H9 (cell line): ENCODE measurements around the gene DPH7. TPM values are rescaled to one million over a fixed set of nuclear protein-coding genes. Genes with fewer than 3 reads are reported as not detected.

Experiments used
- DNase-seq: peaks from one replicate; pipeline ENCODE4 v3.0.0-alpha.2; 2017
- H2AFZ ChIP-seq: one replicate; pipeline ENCODE4 v1.6.1; 2013; ENCODE audit warnings: mild to moderate bottlenecking, low read length, control low read depth, moderate library complexity
- H2AK5ac ChIP-seq: 2 replicates; pipeline ENCODE4 v1.6.1; 2013; ENCODE audit warnings: low read length, control low read depth, mixed read lengths; ENCODE audit not compliant: insufficient read length
- H2BK120ac ChIP-seq: one replicate; pipeline ENCODE4 v1.6.1; 2013; ENCODE audit warnings: low read depth, mild to moderate bottlenecking, low read length, control low read depth, inconsistent platforms; ENCODE audit not compliant: poor library complexity, severe bottlenecking
- H2BK12ac ChIP-seq: 2 replicates; pipeline ENCODE4 v1.6.1; 2013; ENCODE audit warnings: low read length, control low read depth, mixed read lengths, low read depth; ENCODE audit not compliant: insufficient read length
- H2BK15ac ChIP-seq: 2 replicates; pipeline ENCODE4 v1.6.1; 2013; ENCODE audit warnings: low read depth, low read length, control low read depth
- H2BK20ac ChIP-seq: one replicate; pipeline ENCODE4 v1.6.1; 2013; ENCODE audit warnings: low read depth, mild to moderate bottlenecking, low read length, control low read depth, inconsistent platforms; ENCODE audit not compliant: poor library complexity, severe bottlenecking
- H2BK5ac ChIP-seq: 2 replicates; pipeline ENCODE4 v1.6.1; 2013; ENCODE audit warnings: low read length, control low read depth, mixed read lengths; ENCODE audit not compliant: insufficient read length
- H3K14ac ChIP-seq: 2 replicates; pipeline ENCODE4 v1.6.1; 2013; ENCODE audit warnings: low read length, control low read depth; ENCODE audit not compliant: insufficient read depth
- H3K18ac ChIP-seq: 2 replicates; pipeline ENCODE4 v1.6.1; 2013; ENCODE audit warnings: low read depth, mild to moderate bottlenecking, mixed read lengths, low read length, control low read depth; ENCODE audit not compliant: insufficient read length
- H3K23ac ChIP-seq: 2 replicates; pipeline ENCODE4 v1.6.1; 2013; ENCODE audit warnings: low read length, control low read depth, mixed read lengths, low read depth; ENCODE audit not compliant: insufficient read length
- H3K23me2 ChIP-seq: 2 replicates; pipeline ENCODE4 v1.6.1; 2013; ENCODE audit warnings: low read depth, mild to moderate bottlenecking, mixed read lengths, low read length, control low read depth; ENCODE audit not compliant: insufficient read length, poor library complexity, severe bottlenecking
- H3K27ac ChIP-seq: 2 replicates; pipeline ENCODE4 v1.5.1; 2013; ENCODE audit warnings: low read length, control low read depth, mixed read lengths, low read depth; ENCODE audit not compliant: insufficient read length
- H3K27me3 ChIP-seq: 2 replicates; pipeline ENCODE4 v1.6.1; 2013; ENCODE audit warnings: low read length, control low read depth, inconsistent platforms; ENCODE audit not compliant: insufficient read depth
- H3K4ac ChIP-seq: 2 replicates; pipeline ENCODE4 v1.6.1; 2013; ENCODE audit warnings: low read depth, mild to moderate bottlenecking, control low read depth, inconsistent platforms, low read length, moderate library complexity
- H3K4me1 ChIP-seq: 2 replicates; pipeline ENCODE4 v1.6.1; 2013; ENCODE audit warnings: low read length, control low read depth, inconsistent platforms; ENCODE audit not compliant: insufficient read depth
- H3K4me2 ChIP-seq: 2 replicates; pipeline ENCODE4 v1.6.1; 2013; ENCODE audit warnings: low read length, control low read depth, mixed read lengths; ENCODE audit not compliant: insufficient read length, insufficient read depth
- H3K56ac ChIP-seq: 2 replicates; pipeline ENCODE4 v1.6.1; 2013; ENCODE audit warnings: low read depth, mild to moderate bottlenecking, mixed read lengths, low read length, control low read depth; ENCODE audit not compliant: insufficient read length
- H3K79me1 ChIP-seq: 2 replicates; pipeline ENCODE4 v1.6.1; 2013; ENCODE audit warnings: low read depth, mild to moderate bottlenecking, moderate library complexity, low read length, control low read depth, inconsistent platforms; ENCODE audit not compliant: insufficient read depth, poor library complexity, severe bottlenecking
- H3K79me2 ChIP-seq: 2 replicates; pipeline ENCODE4 v1.6.1; 2013; ENCODE audit warnings: low read length, control low read depth, inconsistent platforms; ENCODE audit not compliant: insufficient read depth
- H3K9ac ChIP-seq: 2 replicates; pipeline ENCODE4 v1.6.1; 2013; ENCODE audit warnings: low read length, control low read depth, mixed read lengths; ENCODE audit not compliant: insufficient read length; ENCODE audit errors: extremely low read depth
- H3K9me3 ChIP-seq: one replicate; pipeline ENCODE4 v1.6.1; 2013; ENCODE audit warnings: low read depth, low read length, inconsistent platforms; ENCODE audit not compliant: control insufficient read depth
- H3T11ph ChIP-seq: one replicate; pipeline ENCODE4 v1.6.1; 2013; ENCODE audit warnings: mild to moderate bottlenecking, low read length, control low read depth, inconsistent platforms
- H4K20me1 ChIP-seq: one replicate; pipeline ENCODE4 v1.6.1; 2013; ENCODE audit not compliant: control insufficient read depth, insufficient read length, insufficient read depth
- H4K5ac ChIP-seq: 2 replicates; pipeline ENCODE4 v1.6.1; 2013; ENCODE audit warnings: low read depth, mild to moderate bottlenecking, mixed read lengths, low read length, control low read depth; ENCODE audit not compliant: insufficient read length
- H4K8ac ChIP-seq: replicated peaks from 2 replicates; pipeline ENCODE4 v1.6.1; 2013; ENCODE audit warnings: low read length, control low read depth, mixed read lengths, low read depth; ENCODE audit not compliant: insufficient read length
- H4K91ac ChIP-seq: 2 replicates; pipeline ENCODE4 v1.6.1; 2013; ENCODE audit warnings: low read depth, mild to moderate bottlenecking, moderate library complexity, mixed read lengths, low read length, control low read depth; ENCODE audit not compliant: insufficient read length
- H3K27ac Mint-ChIP-seq, 3 experiments: 2 replicates in 2 of 3; 3 replicates in 1 of 3; pipeline ENCODE4 v1.8.0; 2020 to 2021; ENCODE audit warnings: mixed read lengths in 3 of 3, mild to moderate bottlenecking in 1 of 3, moderate library complexity in 1 of 3
- H3K27me3 Mint-ChIP-seq: 2 replicates; pipeline ENCODE4 v1.8.0; 2021; ENCODE audit warnings: low read depth, mild to moderate bottlenecking, moderate library complexity, mixed read lengths
- H3K36me3 Mint-ChIP-seq, 3 experiments: 2 replicates in 2 of 3; 3 replicates in 1 of 3; pipeline ENCODE4 v1.8.0; 2020 to 2021; ENCODE audit warnings: low read depth in 3 of 3, mixed read lengths in 3 of 3; ENCODE audit not compliant: insufficient read depth in 1 of 3
- H3K4me1 Mint-ChIP-seq, 2 experiments: 2 replicates each; pipeline ENCODE4 v1.8.0; 2020; ENCODE audit warnings: mixed read lengths in 2 of 2
- H3K4me3 Mint-ChIP-seq, 2 experiments: 2 replicates in 1 of 2; 3 replicates in 1 of 2; pipeline ENCODE4 v1.8.0; 2020 to 2021; ENCODE audit warnings: mild to moderate bottlenecking in 2 of 2, mixed read lengths in 2 of 2, moderate library complexity in 1 of 2
- H3K9me3 Mint-ChIP-seq, 2 experiments: 2 replicates in 1 of 2; 3 replicates in 1 of 2; pipeline ENCODE4 v1.8.0; 2020; ENCODE audit warnings: mild to moderate bottlenecking in 2 of 2, mixed read lengths in 2 of 2, moderate library complexity in 1 of 2
- CTCF ChIP-seq: fragments of 200-600 bp; sonication (generic); conservative IDR thresholded peaks from 3 replicates; pipeline ENCODE4 v1.8.0; 2021; ENCODE audit warnings: antibody characterized with exemption, mild to moderate bottlenecking
- WGBS: extraction: QIAGEN DNeasy Blood & Tissue Kit; methylation state at CpG from one replicate; pipeline ENCODE4 v1.1.7; 2013; ENCODE audit warnings: missing lambda C conversion rate, low lambda C conversion rate, mixed read lengths; ENCODE audit not compliant: insufficient read length; ENCODE audit errors: extremely low coverage; 5-methylcytosine and 5-hydroxymethylcytosine counted together
- total RNA-seq: library from RNA; stranded (reverse); gene quantifications from 2 replicates; pipeline ENCODE4 v1.2.1, GENCODE V29; 2021

The DPH7 gene
- total RNA-seq, 1 experiment from 2014 or later: 51.3 TPM

- no peaks in the 10 kb centered on the region for H3K4me1 Mint-ChIP-seq
- H4K5ac ChIP-seq: no peak overlapping the region
- no peak overlapping the region for H3K27ac ChIP-seq
- no peak for TF ChIP-seq CTCF
- H3K14ac ChIP-seq: no peak overlapping the region
- H4K91ac ChIP-seq: no peak overlapping the region
- no peaks in the 10 kb centered on the region for H3K79me1 ChIP-seq
- H3K9ac ChIP-seq: no peak overlapping the region
- H4K8ac ChIP-seq: no peak overlapping the region
- H3K4me3 Mint-ChIP-seq: no peak overlapping the region
- no peak overlapping the region for H3K18ac ChIP-seq
- no peak overlapping the region for H2AFZ ChIP-seq
- H2BK15ac ChIP-seq: no peak overlapping the region
- no peak overlapping the region for H2BK12ac ChIP-seq
- H3K36me3 Mint-ChIP-seq: peaks cover 0 to 2% (median 0%) of the 10 kb centered on the region in 3 experiments; a peak in 3 of 7 replicates
- no peak overlapping the region for H3K27ac Mint-ChIP-seq
- peaks cover 4 to 29% of the 10 kb centered on the region in 2 experiments; a peak in 4 of 5 replicates for H3K9me3 Mint-ChIP-seq
- DNase-seq: peak; percentile 54
- H3K4me1 ChIP-seq: no peaks in the 10 kb centered on the region
- H4K20me1 ChIP-seq: no peaks in the 10 kb centered on the region
- no peak overlapping the region for H2BK5ac ChIP-seq
- H3K9me3 ChIP-seq: no peaks in the 10 kb centered on the region
- no peak overlapping the region for H3K23ac ChIP-seq
- no peak overlapping the region for H2AK5ac ChIP-seq
- H3K4ac ChIP-seq: no peak overlapping the region
- no peak overlapping the region for H3T11ph ChIP-seq
- H2BK120ac ChIP-seq: no peak overlapping the region
- WGBS: no CpG with 5 or more reads among the region's 10 CpGs
- H3K79me2 ChIP-seq: no peaks in the 10 kb centered on the region
- no peak overlapping the region for H2BK20ac ChIP-seq
- H3K23me2 ChIP-seq: no peaks in the 10 kb centered on the region
- no peaks in the 10 kb centered on the region for H3K27me3 Mint-ChIP-seq
- no peaks in the 10 kb centered on the region for H3K27me3 ChIP-seq
- H3K56ac ChIP-seq: no peak overlapping the region
- no peak overlapping the region for H3K4me2 ChIP-seq
Measured at GRCh38 chr9:137516144-137516917, 62.4 kb downstream of the DPH7 start.
